Activated CD4-positive, alpha-beta T cell treated with anti-CD3 and anti-CD28 coated beads, Interleukin-2, amount 50 U/mL, for 1 hour (primary cell): ENCODE data around the gene JOSD1.
"Not testable (repeated sequence)": the region's sequence is repeated elsewhere in the genome, so short reads cannot be mapped to it uniquely, and the experiment has no call there.

ENCODE experiments used
- DNase-seq: peaks from one replicate; pipeline ENCODE4 v3.0.0-alpha.2; 2020

The JOSD1 gene

GRCh38 chr22:38675833-38676232 lies 24.9 kb downstream of the JOSD1 start:
- DNase-seq = no peak

- DNase-seq = no peak
Measured at GRCh38 chr22:38674888-38675287, 25.9 kb downstream of the JOSD1 start.

- peak; percentile 18 for DNase-seq
Measured at GRCh38 chr22:38657045-38657909, 43.5 kb downstream of the JOSD1 start.

GRCh38 chr22:38656256-38657044 lies 44.3 kb downstream of the JOSD1 start, which contains the start of the genes CBY1 and FAM227A:
TSS of gene CBY1 (plus strand) at chr22:38656638. CDS start at chr22:38668055, 11,417 bp downstream.
TSS of gene FAM227A (minus strand) at chr22:38656392. CDS start at chr22:38650168, 6,224 bp downstream.
- peak; percentile 82 for DNase-seq

- no peak for DNase-seq
Measured at GRCh38 chr22:38655519-38656255, 45.1 kb downstream of the JOSD1 start.

GRCh38 chr22:38653741-38654140 lies 47.0 kb downstream of the JOSD1 start:
- no peak for DNase-seq

GRCh38 chr22:38652859-38653258 lies 47.9 kb downstream of the JOSD1 start:
- DNase-seq = no peak

- no peak for DNase-seq
Measured at GRCh38 chr22:38649841-38650522, 50.8 kb downstream of the JOSD1 start.

GRCh38 chr22:38645430-38645829 lies 55.3 kb downstream of the JOSD1 start:
- no peak for DNase-seq

GRCh38 chr22:38644245-38644644 lies 56.5 kb downstream of the JOSD1 start:
- DNase-seq = not testable (repeated sequence)

- DNase-seq = no peak
Measured at GRCh38 chr22:38641476-38642040, 59.2 kb downstream of the JOSD1 start.

- DNase-seq = no peak
Measured at GRCh38 chr22:38638728-38639127, 62.0 kb downstream of the JOSD1 start.

GRCh38 chr22:38638216-38638615 lies 62.5 kb downstream of the JOSD1 start:
- DNase-seq = no peak
